Frontal cortex (tissue), 4 donors: ENCODE data around the gene TNFAIP2. TPM values are rescaled to one million over a fixed set of nuclear protein-coding genes. Genes with fewer than 3 reads are reported as not detected.
"Not testable (repeated sequence)": the region's sequence is repeated elsewhere in the genome, so short reads cannot be mapped to it uniquely, and the experiment has no call there.

ENCODE experiments used
- DNase-seq, 2 donors: peaks; one replicate each; pipeline ENCODE4 v3.0.0; 2012; ENCODE audit warnings: low spot score in 2 of 2
- FAIRE-seq: peaks from 2 replicates; lab custom pipeline; 2012; peaks lifted over from hg19 to GRCh38; lab: Jason Lieb, UNC
- total RNA-seq: library from RNA; depleted of rRNA; stranded (reverse); fragments of >200 nt; gene quantifications from one replicate; pipeline ENCODE4 v1.2.3, GENCODE V29; 2014
- donor health status: control.
- donor health status: control.
- donor health status: control.

TNFAIP2 gene
- total RNA-seq, 1 donor from 2014 or later, result 11.8 TPM

- DNase-seq, result no peak
- no peak for FAIRE-seq
These were observed 20.2 kb downstream of the TNFAIP2 start for GRCh38 chr14:103143506-103143905.

DNA sequence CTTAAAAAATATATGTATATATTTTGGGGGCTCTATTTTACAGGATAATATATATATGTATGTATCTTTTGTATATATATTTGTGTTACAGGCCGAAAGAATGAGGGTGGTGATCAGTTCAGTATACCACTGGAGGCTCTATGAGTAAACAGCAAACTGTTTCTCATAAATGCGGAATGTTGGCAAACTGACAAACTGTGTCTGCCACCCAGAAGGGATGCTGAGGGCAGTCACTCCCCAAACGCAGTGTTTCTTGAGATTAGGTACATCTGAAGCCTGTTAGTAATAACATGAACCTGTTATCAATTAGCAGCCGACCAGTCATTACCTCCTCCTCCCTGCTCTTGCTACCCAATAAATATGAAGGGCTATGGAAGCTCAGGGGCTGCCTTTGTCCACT, 20.8 kb downstream of the TNFAIP2 start:
- DNase-seq, result no peak
- FAIRE-seq, result no peak

DNA sequence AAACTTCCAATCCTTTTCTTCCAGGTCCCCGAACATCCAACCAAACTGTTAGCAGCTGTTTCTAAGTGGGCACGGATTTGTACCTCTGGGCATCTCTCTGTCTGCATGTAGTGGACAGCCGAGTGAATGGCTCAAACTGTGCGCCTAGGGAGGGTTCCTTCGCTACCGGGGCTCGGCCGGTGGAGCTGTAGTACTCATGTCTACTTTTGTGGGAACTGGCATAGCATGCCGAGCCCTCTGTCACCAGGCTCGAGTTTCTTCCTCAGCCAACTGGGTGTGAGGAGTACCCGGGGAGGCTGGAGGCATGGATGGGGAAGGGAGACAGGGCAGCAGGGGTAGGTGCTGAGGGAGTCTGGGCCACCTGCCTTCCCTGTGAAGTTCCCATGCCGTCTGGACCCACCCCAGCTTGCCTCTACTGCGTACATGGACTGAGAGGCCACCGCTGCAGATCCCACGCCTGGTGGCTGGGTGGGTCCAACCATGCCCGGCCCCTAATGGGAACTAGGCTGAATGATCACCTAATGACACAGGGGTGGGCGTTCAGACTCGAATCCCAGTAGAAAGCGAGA, 23.0 kb downstream of the TNFAIP2 start:
- DNase-seq (no peak), FAIRE-seq (no peak)

DNA sequence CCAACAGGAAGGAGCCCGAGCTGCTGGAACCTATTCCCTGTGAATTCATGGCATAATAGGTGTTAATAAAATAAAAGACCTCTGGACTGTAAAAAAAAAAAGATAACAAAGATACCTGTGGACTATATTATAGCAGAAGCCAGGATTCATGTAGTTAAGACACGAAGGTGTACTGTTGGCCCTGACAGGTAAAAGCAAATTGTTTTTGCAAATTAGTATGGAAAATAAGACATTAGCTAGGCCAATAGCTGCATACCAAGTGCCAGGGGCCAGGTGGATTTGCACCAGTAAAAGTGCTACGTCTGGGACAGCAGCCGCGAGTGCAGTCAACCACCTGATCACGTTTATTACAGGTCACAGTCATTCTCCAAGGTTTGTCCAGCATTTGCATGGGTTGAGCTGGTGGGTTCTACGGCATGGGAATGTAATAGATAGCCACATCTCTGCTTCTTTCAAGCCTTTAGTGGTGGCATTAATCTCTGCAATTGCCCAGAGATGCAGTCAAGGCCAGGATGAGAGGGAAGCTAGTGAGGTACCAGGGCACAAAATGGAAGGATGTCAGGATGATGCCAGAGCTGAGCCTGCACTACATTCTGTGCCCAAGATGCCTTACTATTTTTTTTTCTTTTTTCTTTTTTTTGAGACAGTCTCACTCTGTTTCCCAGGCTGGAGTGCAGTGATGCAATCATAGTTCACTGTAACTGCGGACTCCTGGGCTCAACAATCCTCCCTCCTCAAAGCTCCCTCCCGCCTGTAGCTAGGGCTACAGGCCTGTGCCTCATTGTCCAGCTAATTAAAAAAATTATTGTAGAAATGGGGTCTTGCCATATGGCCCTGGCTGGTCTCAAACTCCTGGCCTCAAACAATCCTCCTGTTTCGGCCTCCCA, 26.3 kb downstream of the TNFAIP2 start:
- DNase-seq (no peak), FAIRE-seq (no peak)

DNA sequence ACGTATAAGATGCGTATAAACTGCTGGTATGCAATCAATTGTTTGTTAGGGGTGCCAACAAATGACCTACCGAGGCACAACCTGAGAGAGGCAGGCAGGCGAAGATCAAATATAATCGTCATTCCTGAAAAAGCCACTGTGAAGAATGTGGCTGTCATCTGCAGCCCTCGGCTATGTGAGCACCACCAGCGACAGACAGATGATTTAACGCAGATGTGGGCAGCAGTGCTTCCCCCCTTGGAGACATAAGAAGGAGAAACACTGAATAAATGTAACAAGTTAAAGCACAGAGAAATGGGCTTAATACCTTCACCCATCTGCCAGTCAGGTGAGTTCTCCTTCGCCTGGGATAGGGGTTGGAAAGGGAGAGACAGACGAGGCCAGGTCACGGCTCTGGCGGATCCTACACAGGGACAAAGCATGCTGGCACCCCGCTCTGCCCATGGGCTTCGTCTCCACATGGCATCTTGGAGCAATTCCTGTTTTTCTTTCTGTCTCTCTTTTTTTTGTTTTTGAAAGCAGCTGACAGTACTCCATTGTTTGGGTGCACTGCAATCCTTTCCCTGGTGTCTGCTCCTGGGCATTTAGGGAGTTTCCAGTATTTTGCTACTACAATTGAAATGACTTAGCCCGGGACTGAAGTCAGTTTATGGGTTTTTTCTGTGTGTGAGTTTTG, 28.1 kb downstream of the TNFAIP2 start:
- DNase-seq (no peak), FAIRE-seq (no peak)

- FAIRE-seq, result no peak
- DNase-seq, result peak in 1 of 2 donors; percentile 65
These were observed 31.7 kb downstream of the TNFAIP2 start for GRCh38 chr14:103155010-103155409.

DNA sequence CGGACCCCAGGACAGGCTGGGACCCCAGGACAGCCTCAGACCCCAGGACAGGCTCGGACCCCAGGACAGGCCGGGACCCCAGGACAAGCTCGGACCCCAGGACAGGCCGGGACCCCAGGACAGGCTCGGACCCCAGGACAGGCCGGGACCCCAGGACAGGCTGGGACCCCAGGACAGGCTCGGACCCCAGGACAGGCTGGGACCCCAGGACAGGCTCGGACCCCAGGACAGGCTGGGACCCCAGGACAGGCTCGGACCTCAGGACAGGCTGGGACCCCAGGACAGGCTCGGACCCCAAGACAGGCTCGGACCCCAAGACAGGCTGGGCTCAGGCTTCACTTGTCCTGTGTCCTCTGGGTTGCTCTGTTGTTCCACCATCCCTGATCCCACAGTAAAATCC, 32.2 kb downstream of the TNFAIP2 start:
- FAIRE-seq, DNase-seq: not testable (repeated sequence)

DNA sequence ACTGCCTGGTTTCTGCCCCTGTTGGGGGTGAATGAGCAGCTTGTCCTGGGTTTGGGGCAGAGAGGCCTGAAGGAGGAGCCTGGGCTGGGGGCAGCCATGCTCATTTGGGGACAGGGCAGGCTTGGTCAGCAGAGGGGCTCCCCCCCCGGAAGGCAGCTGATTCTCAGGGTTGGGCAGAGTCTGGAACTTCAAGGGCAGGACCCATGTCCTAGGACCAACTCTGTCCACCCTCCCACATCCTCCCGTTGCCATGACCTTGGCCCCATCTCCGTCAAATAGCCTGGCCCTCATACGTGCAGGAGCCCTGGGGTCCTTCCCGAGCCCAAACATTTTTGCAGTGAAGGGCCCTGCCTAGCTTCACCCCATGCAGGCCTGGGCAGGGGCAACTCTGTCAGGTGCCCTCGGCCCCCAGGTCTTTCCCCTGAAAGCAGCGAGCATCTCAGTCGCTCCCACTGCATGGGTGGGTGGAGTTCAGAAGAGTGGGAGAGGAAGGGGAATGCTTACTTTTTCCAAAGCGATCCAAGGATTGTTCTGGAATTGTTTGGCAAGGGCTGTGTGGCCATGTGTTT, 32.6 kb downstream of the TNFAIP2 start:
- FAIRE-seq (no peak), DNase-seq (no peak)

DNA sequence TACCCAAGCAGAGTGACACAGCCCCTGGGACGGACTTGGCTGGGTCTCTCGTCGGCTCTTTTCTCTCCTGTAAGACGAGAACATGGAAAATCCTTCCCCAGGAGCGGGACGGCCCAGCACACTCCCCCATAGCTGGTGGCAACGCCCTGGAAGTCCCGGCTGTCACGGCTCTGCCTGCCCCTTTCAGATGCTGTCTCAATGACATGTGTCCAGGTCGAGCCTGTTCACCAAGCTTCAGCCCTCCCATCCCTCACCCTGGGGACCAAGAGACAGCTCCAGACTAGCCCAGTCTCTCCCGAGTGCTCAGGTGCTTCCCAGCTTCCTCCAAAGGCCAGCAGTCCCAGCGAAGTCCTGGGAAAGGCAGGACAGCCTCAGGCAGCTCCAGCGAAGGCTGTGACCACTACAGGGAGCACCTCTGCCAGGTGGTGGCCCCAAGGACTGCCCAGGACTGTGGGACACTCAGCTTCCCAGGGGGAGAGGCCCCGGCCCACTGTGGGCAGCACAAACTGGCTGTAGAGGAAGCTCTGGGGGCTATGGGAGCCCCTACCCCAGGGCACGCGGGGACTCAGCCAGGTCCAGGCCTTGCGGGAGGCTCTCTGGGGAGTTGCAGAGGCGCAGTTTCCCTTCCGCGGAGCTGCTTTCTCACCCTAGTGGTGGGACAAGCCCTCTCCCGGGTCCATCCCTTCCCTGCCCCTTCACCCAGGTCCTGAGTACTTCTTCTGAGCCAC, 33.6 kb downstream of the TNFAIP2 start:
- DNase-seq, result no peak
- FAIRE-seq, result no peak

- DNase-seq, result no peak
- FAIRE-seq, result no peak
These were observed 34.7 kb downstream of the TNFAIP2 start for GRCh38 chr14:103157969-103158368.

- DNase-seq (no peak), FAIRE-seq (no peak)
These were observed 35.4 kb downstream of the TNFAIP2 start for GRCh38 chr14:103158688-103159087.

DNA sequence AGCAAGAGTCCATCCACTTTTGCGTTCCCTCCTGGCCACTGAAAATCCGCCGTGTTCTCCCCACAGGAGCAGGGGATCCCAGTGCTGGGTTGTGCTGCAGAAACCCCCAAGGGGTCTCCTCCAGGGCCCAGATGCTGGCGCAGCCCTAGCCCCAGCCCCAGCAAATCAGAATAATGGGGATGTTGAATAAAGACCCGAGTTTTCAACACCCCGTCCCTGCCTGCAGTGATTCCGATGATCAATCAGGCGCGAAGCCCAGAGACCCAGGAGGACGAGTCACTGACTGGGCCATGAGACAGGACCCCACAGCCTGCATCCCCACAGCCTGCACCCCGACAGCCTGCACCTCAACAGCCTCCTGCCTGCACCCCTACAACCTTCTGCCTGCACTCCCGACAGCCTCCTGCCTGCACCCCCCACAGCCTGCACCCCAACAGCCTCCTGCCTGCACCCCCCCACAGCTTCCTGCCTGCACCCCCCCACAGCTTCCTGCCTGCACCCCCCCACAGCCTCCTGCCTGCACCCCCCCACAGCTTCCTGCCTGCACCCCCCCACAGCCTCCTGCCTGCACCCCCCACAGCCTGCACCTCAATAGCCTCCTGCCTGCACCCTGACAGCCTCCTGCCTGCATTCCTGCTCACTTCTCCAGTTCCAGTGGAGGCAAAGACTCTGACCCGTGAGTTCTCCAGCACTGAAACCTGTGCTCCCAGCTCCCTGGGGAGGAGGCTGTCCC, 37.2 kb downstream of the TNFAIP2 start:
- FAIRE-seq, result no peak

DNA sequence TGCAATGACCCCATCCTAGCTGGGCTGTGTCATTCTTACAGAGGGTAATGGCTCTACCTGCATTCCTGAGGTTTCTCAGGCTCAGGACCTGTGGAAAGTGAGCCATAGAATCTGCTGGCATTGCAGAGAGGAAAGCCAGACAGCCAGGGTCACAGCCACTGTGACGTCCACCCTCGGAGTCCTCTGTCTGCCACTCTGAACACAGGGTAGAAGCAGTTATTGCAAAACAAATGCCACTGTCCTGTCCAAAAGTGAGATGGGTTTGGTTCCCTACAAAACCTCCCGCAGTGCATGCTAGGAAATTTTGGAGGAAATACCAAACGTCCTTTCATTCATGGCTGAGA, 37.8 kb downstream of the TNFAIP2 start:
- FAIRE-seq, result no peak
- no peak for DNase-seq

More for the DNA sequence above, 37.2 kb downstream of the TNFAIP2 start:
- no peak for DNase-seq

GRCh38 chr14:103163199-103163598, 39.9 kb downstream of the TNFAIP2 start:
- DNase-seq, result no peak
- FAIRE-seq, result no peak

GRCh38 chr14:103164006-103164405, 40.7 kb downstream of the TNFAIP2 start:
- FAIRE-seq (no peak), DNase-seq (no peak)

- FAIRE-seq (no peak), DNase-seq (no peak)
These were observed 41.5 kb downstream of the TNFAIP2 start for GRCh38 chr14:103164779-103165178.

- FAIRE-seq, result no peak
- no peak for DNase-seq
These were observed 42.1 kb downstream of the TNFAIP2 start for GRCh38 chr14:103165323-103165722.

- no peak for DNase-seq
These were observed 46.7 kb downstream of the TNFAIP2 start for GRCh38 chr14:103169954-103170353.

GRCh38 chr14:103171206-103171605, 47.9 kb downstream of the TNFAIP2 start:
- not testable (repeated sequence) for FAIRE-seq, DNase-seq

More at GRCh38 chr14:103169954-103170353, 46.7 kb downstream of the TNFAIP2 start:
- no peak for FAIRE-seq
